ENCODE results near the gene REG1B.

REG1B gene, protein sequence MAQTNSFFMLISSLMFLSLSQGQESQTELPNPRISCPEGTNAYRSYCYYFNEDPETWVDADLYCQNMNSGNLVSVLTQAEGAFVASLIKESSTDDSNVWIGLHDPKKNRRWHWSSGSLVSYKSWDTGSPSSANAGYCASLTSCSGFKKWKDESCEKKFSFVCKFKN

GRCh38 chr2:79087785-79088364 is at the start of gene REG1B:
Gene REG1B (minus strand): TSS chr2:79087993. CDS start chr2:79087612, 381 bp downstream.
- DNase-seq, result no peak

GRCh38 chr2:79131687-79132086 is 43.9 kb upstream of the REG1B start:
- no peak for DNase-seq

- DNase-seq, result no peak
These were observed 42.0 kb upstream of the REG1B start for GRCh38 chr2:79129804-79130203.

DNA sequence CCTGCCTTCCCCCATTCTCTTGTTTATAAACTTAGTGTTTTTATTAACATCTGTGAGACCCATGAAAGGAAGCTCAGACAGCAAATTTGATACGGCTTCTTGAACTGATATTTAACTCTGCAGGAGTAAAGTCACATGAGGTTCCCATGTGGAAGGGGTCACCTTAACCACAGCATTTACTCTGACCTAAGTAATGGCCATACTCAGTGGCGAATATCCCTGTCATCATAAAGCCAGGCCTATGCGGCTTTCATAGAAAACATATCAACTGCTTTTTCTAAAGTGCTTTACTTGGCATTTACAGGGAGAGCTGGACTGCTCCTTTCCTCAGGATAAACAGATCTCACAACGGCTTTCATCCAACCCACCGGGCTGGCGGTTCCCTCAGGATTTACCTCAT is 41.5 kb upstream of the REG1B start:
- no peak for DNase-seq

- no peak for DNase-seq
These were observed 40.6 kb upstream of the REG1B start for GRCh38 chr2:79128406-79128805.

DNA sequence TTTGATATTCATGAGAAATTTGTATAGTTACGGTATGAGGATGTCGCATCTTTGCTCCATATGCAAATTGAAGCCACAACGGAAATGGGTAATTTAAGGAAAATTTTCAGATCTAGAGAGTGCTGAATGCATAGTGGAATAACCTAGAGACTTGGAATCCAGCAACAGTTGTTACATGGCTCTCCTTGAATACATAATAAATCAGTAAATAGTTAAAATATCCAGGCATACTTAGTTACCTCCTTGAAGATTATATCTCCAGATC is 37.9 kb upstream of the REG1B start:
- DNase-seq, result no peak

GRCh38 chr2:79124907-79125720 is 37.3 kb upstream of the REG1B start:
- DNase-seq, result no peak

DNA sequence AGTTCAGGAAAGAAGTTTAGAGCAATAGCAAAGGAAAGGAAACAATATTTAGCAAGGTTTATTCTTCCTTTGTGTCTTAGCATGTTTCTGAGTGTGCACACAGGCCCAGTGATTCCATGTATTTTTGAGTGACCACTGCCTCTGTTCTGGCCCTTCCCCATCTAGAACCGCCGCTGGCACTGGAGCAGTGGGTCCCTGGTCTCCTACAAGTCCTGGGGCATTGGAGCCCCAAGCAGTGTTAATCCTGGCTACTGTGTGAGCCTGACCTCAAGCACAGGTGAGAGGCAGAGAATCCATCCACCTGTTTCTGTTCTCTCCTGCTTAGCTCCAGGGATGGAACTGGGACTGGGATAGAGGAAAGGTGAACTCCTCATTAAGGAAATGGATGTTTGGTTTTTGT is 34.9 kb upstream of the REG1B start:
- no peak for DNase-seq

DNA sequence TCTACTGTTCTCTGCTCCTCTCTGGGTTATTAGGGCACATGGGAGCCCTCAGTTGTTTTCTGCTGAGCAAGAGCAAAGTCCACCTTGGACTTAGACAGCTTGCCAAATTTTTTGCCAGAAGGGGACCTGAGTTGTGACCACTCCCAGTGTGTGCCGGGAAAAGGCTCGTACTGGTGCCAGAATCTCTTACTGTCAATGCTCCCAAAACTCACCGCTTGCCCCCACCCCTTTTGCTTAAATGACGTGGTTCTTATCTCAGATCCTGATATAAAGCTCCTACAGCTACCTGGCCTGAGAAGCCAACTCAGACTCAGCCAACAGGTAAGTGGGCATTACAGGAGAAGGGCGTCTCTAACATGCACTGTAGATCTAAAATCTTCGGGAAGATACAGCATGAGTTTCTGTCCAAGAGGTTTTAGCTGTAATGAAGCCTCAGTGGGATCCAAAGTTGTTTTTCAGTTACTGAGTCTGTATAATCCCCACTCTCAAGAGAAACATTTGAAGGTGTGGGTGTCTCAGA is 32.5 kb upstream of the REG1B start, which contains the start of gene REG1A:
REG1A (plus strand) TSS at position 295 of the 520 bp plus-strand sequence. CDS start 374 bp downstream, outside the sequence.
- no peak for DNase-seq

GRCh38 chr2:79116997-79117928 is 29.5 kb upstream of the REG1B start:
- no peak for DNase-seq

- no peak for DNase-seq
These were observed 27.2 kb upstream of the REG1B start for GRCh38 chr2:79114797-79115494.

GRCh38 chr2:79112269-79112668 is 24.5 kb upstream of the REG1B start:
- DNase-seq, result no peak

GRCh38 chr2:79105259-79105658 is 17.5 kb upstream of the REG1B start:
- no peak for DNase-seq

DNA sequence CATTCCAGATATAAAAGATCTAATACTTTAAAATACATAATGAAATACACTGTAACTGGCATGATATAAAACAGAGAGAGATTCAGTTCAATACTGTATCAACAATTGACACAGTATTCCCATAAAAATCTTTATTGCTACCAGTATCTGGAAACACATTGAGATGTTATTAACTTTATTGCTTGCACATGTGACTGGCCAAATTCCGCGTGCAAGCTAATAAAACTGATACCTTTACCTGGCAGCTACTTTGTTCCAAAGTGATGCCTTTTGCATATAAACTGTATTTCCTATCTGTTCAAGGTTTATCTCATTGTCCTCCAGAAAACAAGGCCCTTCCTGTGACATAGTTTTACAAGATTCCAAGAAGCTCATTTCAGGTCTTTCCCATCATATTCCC is 15.4 kb upstream of the REG1B start:
- DNase-seq, result no peak

- no peak for DNase-seq
These were observed 13.2 kb upstream of the REG1B start for GRCh38 chr2:79101024-79101423.

- no peak for DNase-seq
These were observed 12.5 kb upstream of the REG1B start for GRCh38 chr2:79100285-79100684.

- no peak for DNase-seq
These were observed 11.4 kb upstream of the REG1B start for GRCh38 chr2:79099140-79099686.

DNA sequence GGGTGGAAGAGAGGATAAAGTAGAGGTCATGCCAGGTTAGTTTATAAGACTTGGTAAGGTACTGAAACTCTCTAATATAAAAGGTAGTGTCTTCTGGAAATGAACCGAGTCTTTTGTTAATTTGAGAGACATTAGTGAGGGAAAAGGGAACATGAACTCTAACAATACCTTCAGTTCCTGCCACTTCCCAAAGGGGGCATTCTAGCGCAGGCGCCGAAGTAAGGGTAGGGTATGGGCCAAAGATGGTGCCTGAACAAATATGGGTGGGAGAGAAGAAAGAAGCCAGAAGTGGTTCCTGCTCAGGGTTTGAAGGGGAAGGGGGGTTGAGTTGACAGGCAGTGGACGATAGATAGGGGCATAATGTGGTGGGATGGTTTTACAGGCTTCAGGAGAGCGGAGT is 10.1 kb upstream of the REG1B start:
- DNase-seq, result no peak

DNA sequence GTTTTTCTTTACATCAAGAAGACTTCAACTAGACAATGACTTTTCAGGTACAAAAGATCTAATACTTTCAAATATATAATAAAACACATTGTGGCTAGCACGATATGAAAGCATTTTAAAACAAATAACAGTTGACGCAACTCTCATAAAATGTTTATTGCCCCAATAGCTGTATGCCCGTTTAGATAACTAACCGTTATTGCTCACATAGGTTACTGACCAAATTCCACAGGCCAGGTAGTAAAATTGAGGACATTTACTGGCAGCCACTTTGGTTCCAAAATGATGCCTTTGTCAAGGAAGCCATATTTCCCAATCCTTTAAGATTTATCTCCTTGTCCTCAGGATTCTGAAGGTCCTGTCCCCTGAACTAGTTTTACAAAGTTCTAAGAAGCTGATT is 2.9 kb upstream of the REG1B start:
- no peak for DNase-seq

- DNase-seq, result no peak
These were observed 1.5 kb downstream of the REG1B start for GRCh38 chr2:79086255-79086654.

GRCh38 chr2:79085382-79085781 is 2.4 kb downstream of the REG1B start:
- no peak for DNase-seq

GRCh38 chr2:79084495-79085135 is 3.2 kb downstream of the REG1B start:
- DNase-seq, result no peak
